ENCODE data around the gene TGFBI.

Gene TGFBI

GRCh38 chr5:136004436-136004835 is 24.4 kb upstream of the TGFBI start:
- no peak for DNase-seq

- DNase-seq: no peak
These were observed 23.3 kb upstream of the TGFBI start for GRCh38 chr5:136005476-136005875.

- no peak for DNase-seq
These were observed 22.6 kb upstream of the TGFBI start for GRCh38 chr5:136006164-136006563.

GRCh38 chr5:136006761-136007251 is 22.0 kb upstream of the TGFBI start:
- DNase-seq: no peak

GRCh38 chr5:136007271-136007670 is 21.5 kb upstream of the TGFBI start:
- no peak for DNase-seq

GRCh38 chr5:136011414-136012001 is 17.3 kb upstream of the TGFBI start:
- DNase-seq: no peak

- DNase-seq: no peak
These were observed 16.6 kb upstream of the TGFBI start for GRCh38 chr5:136012041-136012804.

GRCh38 chr5:136013559-136013958 is 15.2 kb upstream of the TGFBI start:
- DNase-seq: no peak

GRCh38 chr5:136014049-136015002 is 14.5 kb upstream of the TGFBI start:
- DNase-seq: no peak

- no peak for DNase-seq
These were observed 13.8 kb upstream of the TGFBI start for GRCh38 chr5:136015003-136015375.

GRCh38 chr5:136015966-136016650 is 12.7 kb upstream of the TGFBI start:
- no peak for DNase-seq

GRCh38 chr5:136016945-136017530 is 11.8 kb upstream of the TGFBI start:
- DNase-seq: no peak

GRCh38 chr5:136018814-136019783 is 9.7 kb upstream of the TGFBI start:
- DNase-seq: no peak

- DNase-seq: no peak
These were observed 8.8 kb upstream of the TGFBI start for GRCh38 chr5:136020001-136020382.

GRCh38 chr5:136020383-136021015 is 8.3 kb upstream of the TGFBI start:
- no peak for DNase-seq

GRCh38 chr5:136021016-136021405 is 7.8 kb upstream of the TGFBI start:
- DNase-seq: no peak

- DNase-seq: no peak
These were observed 5.8 kb upstream of the TGFBI start for GRCh38 chr5:136022965-136023364.

- no peak for DNase-seq
These were observed 4.7 kb upstream of the TGFBI start for GRCh38 chr5:136023958-136024541.

GRCh38 chr5:136025900-136026299 is 2.9 kb upstream of the TGFBI start:
- DNase-seq: no peak

- DNase-seq: no peak
These were observed 2.2 kb upstream of the TGFBI start for GRCh38 chr5:136026636-136027035.

Measured in NCI-H510A (cell line).